Body of pancreas (tissue), 4 donors: Measurements from ENCODE around the gene PRSS38. TPM values are rescaled to one million over a fixed set of nuclear protein-coding genes. Genes with fewer than 3 reads are reported as not detected.

Source experiments
- ATAC-seq: fragments of 150-250 bp; one replicate; pipeline ENCODE4 v1.9.1; 2016
- DNase-seq, 4 donors: peaks; one replicate each; pipeline ENCODE4 v3.0.0-alpha.2; 2019
- H3K27ac ChIP-seq, 4 donors: fragments of 200-600 bp; sonication (generic); 1 replicate in 3 of 4; 2 replicates in 1 of 4; pipeline versions ENCODE4 v1.5.1 to v1.6.1; 2016 to 2019; ENCODE audit warnings: mild to moderate bottlenecking in 1 of 4, mixed read lengths in 1 of 4, moderate library complexity in 1 of 4
- H3K27me3 ChIP-seq, 2 donors: fragments of 200-600 bp; sonication (generic); one replicate each; pipeline ENCODE4 v1.6.0; 2016; ENCODE audit warnings: mild to moderate bottlenecking in 1 of 2
- H3K36me3 ChIP-seq, 2 donors: fragments of 200-600 bp; sonication (generic); replicated peaks in 1 of 2; 2 replicates each; pipeline ENCODE4 v1.5.1; 2016; ENCODE audit warnings: low read depth in 2 of 2; ENCODE audit not compliant: insufficient read depth in 1 of 2
- H3K4me1 ChIP-seq: fragments of 200-600 bp; sonication (generic); one replicate; pipeline ENCODE4 v1.6.0; 2016
- H3K4me3 ChIP-seq, 2 donors: fragments of 200-600 bp; sonication (generic); 1 replicate in 1 of 2; 2 replicates in 1 of 2; pipeline ENCODE4 v1.5.1; 2016 to 2019
- H3K9me3 ChIP-seq, 3 donors: fragments of 200-600 bp; sonication (generic); 1 replicate in 2 of 3; 2 replicates in 1 of 3; pipeline ENCODE4 v1.5.1; 2016
- CTCF ChIP-seq, 7 experiments: fragments of 450-650 bp in 4 of 7; fragments of 200-600 bp in 3 of 7; sonication (generic) in 3 of 7; IDR thresholded peaks; one replicate each; pipeline ENCODE4 v1.5.1; 2016 to 2019; ENCODE audit warnings: antibody characterized with exemption in 7 of 7
- POLR2A ChIP-seq, 3 donors: fragments of 450-650 bp; IDR thresholded peaks; one replicate each; pipeline ENCODE4 v1.6.1; 2016; ENCODE audit warnings: antibody characterized with exemption in 3 of 3, mild to moderate bottlenecking in 2 of 3
- WGBS, 2 donors: methylation state at CpG; one replicate each; pipeline ENCODE4 v1.1.5; 2017; 5-methylcytosine and 5-hydroxymethylcytosine counted together
- intact Hi-C: fragments of 100-400 bp; cut with DNase I; formaldehyde crosslinking; loops from one replicate; pipeline ENCODE4 v1.15.1; 2023
- total RNA-seq, 2 donors: library from RNA; depleted of rRNA; stranded (reverse); fragments of >200 nt; gene quantifications; one replicate each; pipeline ENCODE4 v1.1.0, GENCODE V29; 2016

The PRSS38 gene
- total RNA-seq, 2 donors from 2014 or later: not detected

GRCh38 chr1:227793079-227793947, 22.2 kb upstream of the PRSS38 start:
- Histone ChIP-seq H3K36me3 (no peaks in the 10 kb centered on the region), H3K27ac (no peak overlapping the region), H3K4me1 (no peaks in the 10 kb centered on the region), H3K4me3 (no peak overlapping the region), H3K9me3 (no peaks in the 10 kb centered on the region), H3K27me3 (no peaks in the 10 kb centered on the region)
- WGBS, 2 donors: 88 to 90% methylated on average over 2 to 10 of the region's 10 CpGs
- no peak for ATAC-seq
- no peak for DNase-seq
- TF ChIP-seq POLR2A (IDR thresholded peaks at IDR 0.05) (no peak), CTCF (IDR thresholded peaks at IDR 0.05) (no peak)
- intact Hi-C loops: no loop called here

- H3K27me3 ChIP-seq: no peaks in the 10 kb centered on the region
- TF ChIP-seq POLR2A (IDR thresholded peaks at IDR 0.05) (no peak), CTCF (IDR thresholded peaks at IDR 0.05) (no peak)
- no peaks in the 10 kb centered on the region for H3K9me3 ChIP-seq
- intact Hi-C loops: no loop called here
- no peak overlapping the region for H3K27ac ChIP-seq
- no peaks in the 10 kb centered on the region for H3K36me3 ChIP-seq
- ATAC-seq: no peak
- H3K4me1 ChIP-seq: no peaks in the 10 kb centered on the region
- DNase-seq: peak in 2 of 4 donors; percentile 28 to 31
- 47 to 68% methylated on average over 4 to 12 of the region's 12 CpGs for WGBS, 2 donors
- no peak overlapping the region for H3K4me3 ChIP-seq
Observed at GRCh38 chr1:227793948-227794816, 21.3 kb upstream of the PRSS38 start.

GRCh38 chr1:227794817-227795192, 20.7 kb upstream of the PRSS38 start:
- 36 to 69% methylated on average over 6 to 10 of the region's 11 CpGs for WGBS, 2 donors
- H3K4me3 ChIP-seq: no peak overlapping the region
- intact Hi-C loops: no loop called here
- TF ChIP-seq POLR2A (IDR thresholded peaks at IDR 0.05): no peak
- no peak for TF ChIP-seq CTCF (IDR thresholded peaks at IDR 0.05)
- H3K27ac ChIP-seq: no peak overlapping the region
- H3K36me3 ChIP-seq: no peaks in the 10 kb centered on the region
- DNase-seq: no peak
- no peaks in the 10 kb centered on the region for H3K4me1 ChIP-seq
- no peaks in the 10 kb centered on the region for H3K9me3 ChIP-seq
- no peaks in the 10 kb centered on the region for H3K27me3 ChIP-seq
- no peak for ATAC-seq

- no peaks in the 10 kb centered on the region for H3K4me1 ChIP-seq
- no peak overlapping the region for H3K4me3 ChIP-seq
- intact Hi-C loops: no loop called here
- TF ChIP-seq CTCF (IDR thresholded peaks at IDR 0.05) (no peak), POLR2A (IDR thresholded peaks at IDR 0.05) (no peak)
- H3K27me3 ChIP-seq: no peaks in the 10 kb centered on the region
- no peak for ATAC-seq
- H3K9me3 ChIP-seq: no peaks in the 10 kb centered on the region
- no peak for DNase-seq
- 14 to 53% methylated on average over 3 to 5 of the region's 6 CpGs for WGBS, 2 donors
- H3K36me3 ChIP-seq: no peaks in the 10 kb centered on the region
- no peak overlapping the region for H3K27ac ChIP-seq
Observed at GRCh38 chr1:227795732-227796131, 19.7 kb upstream of the PRSS38 start.
